ENCODE measurements around the gene CBLIF.
A peak's percentile ranks its signal among the peaks of the same experiment; 100 is the strongest.
"Not testable (repeated sequence)": the region's sequence is repeated elsewhere in the genome, so short reads cannot be mapped to it uniquely, and the experiment has no call there.

The CBLIF gene

DNA sequence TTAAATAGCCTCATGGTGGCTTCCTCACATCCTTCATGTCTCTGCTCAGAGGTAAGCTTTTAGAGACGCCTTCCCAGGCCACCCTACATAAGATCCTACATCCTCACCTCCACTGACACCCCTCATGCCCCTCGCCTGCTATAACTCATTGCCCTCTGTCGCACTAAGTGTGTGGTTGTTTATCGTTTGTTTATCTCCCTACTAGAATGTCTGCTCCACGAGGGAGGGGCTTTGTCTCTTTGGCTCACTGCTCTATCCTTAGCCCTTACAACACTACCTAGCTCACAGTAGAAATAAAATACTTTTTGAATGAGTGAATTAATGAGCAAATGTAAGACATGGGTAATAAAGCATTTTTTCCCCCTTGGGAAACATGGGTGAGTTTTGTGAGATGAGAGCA, 1.3 kb upstream of the CBLIF start:
- no peak for DNase-seq

DNA sequence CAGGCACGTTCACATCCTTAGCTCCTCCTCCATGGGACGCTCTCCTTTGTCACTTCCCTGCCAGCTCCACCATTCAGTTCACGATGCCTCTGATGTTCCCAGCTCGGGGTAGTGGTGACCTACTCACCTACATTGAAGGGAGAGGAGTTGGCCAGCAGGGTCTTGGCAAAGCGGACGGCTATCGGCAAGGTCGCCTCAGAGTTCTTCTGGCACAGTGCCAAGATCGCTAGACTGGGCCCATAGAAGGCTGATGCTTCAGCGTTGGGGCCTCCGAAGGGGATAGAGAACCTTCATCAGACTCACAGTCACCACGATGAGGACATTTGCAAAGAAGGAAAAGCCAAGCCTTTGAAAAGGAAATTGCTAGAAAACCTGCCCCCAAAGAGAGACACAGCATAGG, 3.0 kb downstream of the CBLIF start:
- no peak for DNase-seq

DNA sequence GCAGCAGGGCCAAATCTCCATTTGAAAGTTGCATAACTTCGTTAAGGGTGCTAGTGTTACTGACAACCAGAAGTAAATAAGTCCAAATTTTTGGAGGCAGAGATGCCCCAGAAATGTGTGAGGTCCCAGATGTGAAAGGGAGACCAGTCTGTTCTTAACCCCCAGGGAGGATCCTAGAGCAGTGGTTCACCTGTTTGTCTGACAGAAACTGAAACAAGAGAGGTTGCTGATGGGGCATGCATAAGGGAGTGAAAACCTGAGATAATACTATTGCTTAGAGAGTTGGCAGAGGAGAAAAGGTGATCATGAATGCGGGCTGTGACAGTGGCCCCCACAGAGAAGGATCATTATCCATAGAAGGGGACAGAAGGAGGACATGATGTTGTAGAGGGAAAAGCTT, 3.8 kb downstream of the CBLIF start:
- DNase-seq = no peak

DNA sequence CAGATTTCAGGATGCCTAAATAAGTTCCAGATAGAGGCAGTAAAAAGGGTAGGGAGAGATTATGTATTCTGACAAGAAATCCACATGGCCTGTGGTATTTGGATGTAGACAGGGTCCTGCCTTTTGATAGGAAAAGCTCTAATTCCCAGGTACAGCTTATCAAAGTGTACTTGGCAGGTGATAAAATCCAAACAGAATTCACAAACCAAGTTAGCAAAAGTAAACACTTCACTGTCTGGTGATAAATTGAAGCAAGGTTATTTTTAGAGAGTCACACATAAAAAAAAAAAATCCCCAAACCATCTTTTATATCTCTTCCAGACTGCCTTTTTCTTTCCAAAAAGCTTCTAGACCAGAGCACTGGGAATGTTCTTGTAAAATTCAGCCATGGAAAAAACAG, 5.7 kb downstream of the CBLIF start:
- DNase-seq = no peak

DNA sequence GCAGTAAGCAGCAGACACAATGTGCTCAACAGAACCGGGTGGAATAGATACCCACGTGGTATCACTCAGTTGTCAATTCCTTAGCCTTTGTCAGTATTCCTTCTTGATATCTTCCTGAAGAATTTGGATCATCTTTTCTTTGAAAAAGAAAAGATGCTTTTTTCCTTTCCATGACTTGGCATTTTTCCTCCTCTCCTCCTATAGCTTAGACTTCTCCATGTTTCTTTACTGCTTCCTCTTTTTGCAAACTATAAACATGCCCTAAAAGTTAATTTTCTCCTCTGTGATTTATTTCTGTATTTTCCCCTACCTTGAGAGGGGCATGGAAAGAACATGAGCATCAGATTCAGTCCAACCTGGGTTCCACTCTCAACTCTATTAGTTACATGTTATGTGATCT, 11.7 kb downstream of the CBLIF start:
- DNase-seq = no peak

DNA sequence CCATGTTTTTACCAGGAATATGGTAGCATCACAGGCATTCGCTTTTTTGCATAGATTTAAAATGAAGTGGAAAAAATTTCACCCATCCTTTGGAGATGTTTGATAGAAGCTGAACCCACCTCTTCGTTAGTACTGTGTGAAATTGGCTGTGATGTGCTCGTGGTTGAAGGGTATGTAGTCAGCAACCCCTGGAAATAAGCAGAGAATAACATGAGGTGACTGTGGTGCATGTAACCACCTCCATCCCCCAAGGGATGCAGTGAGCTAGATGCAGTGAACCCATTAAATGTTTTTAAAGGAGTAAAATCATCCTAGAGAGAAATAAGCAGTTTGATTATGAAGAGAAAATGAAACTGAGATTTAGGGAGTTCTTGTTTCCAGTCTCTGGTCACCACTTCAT, 15.9 kb downstream of the CBLIF start:
- DNase-seq = no peak

DNA sequence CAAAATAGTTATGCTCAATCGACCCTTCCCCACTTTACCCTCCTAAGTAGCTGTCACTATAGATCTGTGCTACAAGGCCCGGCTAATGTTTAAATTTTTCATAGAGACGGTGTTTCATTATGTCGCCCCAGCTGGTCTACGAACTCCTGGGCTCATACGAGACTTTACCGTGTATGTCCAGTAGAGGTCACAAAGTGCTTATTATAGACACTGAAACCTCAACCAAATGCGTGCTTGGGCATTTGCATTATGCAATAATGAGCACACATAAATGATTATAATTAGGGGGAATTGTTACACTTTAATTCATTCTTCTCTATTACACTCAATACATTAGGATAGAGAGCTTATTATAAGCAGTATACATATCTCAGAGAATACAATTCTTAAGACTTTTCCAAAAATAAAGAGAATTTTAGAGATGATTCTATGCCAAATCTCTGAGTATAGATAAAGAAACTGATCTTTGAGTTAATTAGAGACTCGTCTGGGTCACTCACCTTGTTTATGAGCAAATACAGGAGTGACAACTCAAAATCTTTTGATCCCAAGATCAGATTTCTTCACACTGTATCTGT, 22.2 kb downstream of the CBLIF start:
- no peak for DNase-seq

DNA sequence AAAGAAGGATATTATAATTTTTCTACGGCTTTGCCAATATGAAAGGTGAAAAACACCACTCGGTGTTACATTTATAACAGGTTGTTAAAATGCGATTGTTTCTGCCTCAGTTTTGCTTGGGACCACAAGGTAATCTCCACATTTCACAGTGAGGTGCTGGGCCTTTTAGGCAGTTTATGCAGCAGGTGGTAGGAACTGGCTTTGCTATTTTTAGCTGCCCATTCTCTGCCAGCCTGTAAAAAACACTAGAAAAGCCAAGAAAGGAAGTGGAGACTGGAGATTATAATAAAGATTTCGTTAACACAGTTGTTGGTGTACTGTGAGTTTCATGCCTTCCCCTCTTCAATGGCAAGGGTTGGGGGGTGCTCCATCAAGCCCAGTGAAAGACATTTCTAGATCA, 26.7 kb downstream of the CBLIF start:
- DNase-seq = no peak

DNA sequence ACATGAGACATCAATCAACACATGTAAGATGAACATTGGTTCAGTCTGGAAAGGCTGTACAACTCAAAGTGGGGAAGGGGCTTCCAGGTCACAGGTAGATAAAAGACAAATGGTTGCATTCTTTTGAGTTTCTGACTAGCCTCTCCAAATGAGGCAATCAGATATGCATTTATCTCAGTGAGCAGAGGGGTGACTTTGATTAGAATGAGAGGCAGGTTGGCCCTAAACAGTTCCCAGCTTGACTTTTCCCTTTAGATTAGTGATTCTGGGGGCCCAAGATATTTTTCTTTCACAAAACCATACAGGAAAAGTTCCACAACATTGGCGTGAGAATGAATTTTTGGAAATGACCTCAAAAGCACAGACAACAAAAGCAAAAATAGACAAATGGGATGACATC, 28.9 kb downstream of the CBLIF start:
- not testable (repeated sequence) for DNase-seq

DNA sequence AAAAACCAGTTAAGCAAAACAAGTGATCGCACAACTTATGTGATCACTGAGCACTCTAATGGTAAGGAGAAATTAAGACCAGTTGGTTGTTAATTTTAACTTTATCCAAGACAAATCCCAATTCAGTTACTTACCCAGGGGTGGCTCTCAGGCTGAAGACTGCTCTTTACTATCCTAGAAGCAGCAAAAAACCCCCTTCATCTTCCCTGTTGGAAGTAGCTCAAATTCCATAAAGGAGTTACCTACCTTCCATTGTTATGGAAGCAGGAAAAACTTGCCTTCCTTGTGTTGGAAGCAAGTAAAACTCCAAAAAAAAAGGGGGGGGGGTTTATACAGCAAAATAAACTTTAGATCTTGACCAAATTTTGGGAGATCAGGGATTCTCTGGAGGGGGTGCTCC, 29.5 kb downstream of the CBLIF start:
- DNase-seq = no peak

DNA sequence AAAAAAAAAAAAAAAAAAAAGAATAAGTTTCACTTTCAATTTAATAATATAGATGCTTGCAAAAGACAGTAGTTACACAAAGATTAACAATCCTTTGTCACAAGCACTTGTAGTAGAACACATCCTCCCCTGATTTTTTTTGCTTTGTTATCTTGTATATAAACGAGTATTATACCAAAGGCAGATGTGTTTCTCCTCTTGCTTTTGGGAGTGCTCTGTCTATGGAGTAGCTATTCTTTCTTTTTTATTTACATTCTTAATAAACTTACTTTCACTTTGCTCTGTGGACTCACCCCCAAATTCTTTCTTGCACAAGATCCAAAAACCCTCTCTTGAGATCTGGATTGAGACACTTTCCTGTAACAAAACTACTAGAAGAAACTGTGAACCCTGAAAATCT, 31.3 kb downstream of the CBLIF start:
- DNase-seq = no peak

DNA sequence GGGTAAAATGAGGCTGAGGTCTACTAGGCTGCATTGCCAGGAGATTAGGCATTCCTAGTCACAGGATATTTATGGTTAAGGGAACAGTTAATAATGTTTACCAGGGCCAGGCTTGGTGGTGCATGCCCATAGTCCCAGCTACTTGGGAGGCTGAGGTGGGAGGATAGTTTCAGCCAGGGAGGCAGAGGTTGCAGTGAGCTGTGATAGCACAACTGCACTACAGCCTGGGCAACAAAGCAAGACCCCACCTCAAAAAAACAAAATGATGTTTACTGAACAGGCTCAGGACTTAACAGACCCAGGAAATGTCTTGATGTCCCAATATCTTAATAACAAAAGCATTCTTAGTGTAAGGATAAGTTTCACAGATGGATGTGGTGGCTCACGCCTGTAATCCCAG, 31.9 kb downstream of the CBLIF start:
- no peak for DNase-seq

DNA sequence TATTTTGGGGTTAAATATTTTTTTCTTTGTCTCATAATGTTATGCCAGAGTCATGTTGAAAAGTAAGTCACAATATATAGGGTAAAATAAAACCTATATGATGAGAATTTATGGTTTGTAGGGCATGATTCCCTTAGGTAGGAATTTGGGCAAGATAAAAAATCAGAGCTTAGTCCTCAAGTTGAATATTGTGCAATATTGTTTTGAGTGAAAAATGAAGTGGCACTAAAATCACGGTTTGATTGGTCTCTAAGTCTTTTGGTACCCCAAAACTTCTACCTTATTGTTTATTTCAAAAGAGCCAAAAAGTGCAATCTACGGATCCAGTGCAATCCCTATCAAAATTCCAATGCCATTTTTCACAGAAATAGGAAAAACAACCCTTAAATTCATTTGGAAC, 33.1 kb downstream of the CBLIF start:
- DNase-seq = no peak

DNA sequence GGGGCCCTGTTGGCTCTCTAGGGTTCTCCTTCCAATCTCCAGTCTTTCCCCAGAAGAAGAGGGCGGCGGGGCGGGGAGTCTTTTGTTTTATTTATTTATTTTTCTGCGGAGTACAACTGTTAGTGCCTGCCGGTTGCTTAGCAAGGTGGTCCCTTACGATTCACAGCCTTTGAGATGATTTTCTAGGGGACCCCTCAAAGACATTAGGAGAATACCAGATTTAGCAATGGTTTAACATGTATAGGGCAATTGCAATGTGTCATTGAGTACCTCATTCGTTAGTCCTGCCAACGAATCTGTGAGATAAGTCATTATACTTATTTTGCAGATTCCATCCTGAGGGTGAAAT, 34.4 kb downstream of the CBLIF start:
- DNase-seq = no peak

DNA sequence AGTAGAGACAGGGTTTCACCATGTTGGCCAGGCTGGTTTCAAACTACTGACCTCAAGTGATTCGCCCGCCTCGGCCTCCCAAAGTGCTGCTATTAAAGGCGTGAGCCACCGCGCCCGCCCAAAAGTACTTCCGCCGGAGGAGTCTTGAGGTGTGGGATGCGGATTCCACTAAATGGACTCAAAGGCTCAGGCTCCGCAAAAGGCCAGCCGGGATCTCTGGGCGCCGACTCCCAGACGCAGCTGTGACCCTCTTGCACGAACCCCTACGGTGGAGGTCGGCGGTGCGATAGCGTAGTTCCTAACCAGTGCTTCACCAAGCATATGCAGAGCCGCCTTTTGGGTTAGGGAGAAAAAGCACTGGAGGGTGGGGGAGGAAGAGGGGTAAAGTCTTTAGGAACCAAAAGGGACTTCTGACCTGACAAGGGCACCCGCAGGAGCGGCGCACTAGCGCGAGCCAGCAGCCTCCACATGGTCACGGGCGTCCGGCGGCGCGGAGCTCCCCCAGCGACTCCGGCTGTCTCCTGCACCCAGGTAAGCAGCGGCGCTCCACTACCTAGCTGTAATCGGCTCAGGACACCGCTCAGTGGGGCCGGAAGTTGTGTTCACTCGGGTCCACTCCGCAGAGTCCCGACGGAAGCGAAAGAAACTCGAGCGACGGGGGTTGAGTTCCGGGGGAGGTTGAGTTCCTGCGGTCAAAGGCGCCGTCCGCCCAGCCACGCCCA, 34.9 kb downstream of the CBLIF start, which contains the start of gene MRPL16:
Gene MRPL16 (minus strand): TSS at position 590 of the 722 bp plus-strand sequence. CDS start 120 bp downstream, at position 470.
- DNase-seq = peak; percentile 82 to 84

DNA sequence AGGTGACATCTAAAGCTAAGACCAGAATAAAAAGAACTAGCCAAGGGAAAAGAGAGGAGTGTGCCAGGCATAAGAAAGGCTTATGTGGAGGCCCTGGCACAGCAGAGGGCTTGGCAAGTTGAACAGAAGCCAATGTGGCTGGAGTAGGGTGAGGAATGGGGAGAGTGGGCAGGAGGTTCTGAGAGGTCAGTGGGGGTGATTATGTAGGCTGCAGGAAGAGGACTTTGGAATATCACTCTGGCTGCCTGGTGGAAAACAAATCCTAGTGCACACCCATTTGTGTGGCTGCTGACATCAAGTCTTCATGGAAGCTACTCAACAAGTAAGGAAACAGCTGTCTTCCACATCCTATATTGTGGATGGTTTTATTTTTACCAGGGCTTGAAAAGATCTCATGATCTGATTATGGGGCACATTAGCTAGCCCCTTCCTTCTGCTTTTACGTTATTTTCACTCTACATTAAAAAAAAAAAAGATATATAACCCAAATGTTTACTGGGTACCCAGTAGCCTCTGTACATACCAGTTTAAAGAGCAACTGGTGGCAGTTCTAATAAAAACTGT, 38.2 kb downstream of the CBLIF start:
- DNase-seq = no peak

DNA sequence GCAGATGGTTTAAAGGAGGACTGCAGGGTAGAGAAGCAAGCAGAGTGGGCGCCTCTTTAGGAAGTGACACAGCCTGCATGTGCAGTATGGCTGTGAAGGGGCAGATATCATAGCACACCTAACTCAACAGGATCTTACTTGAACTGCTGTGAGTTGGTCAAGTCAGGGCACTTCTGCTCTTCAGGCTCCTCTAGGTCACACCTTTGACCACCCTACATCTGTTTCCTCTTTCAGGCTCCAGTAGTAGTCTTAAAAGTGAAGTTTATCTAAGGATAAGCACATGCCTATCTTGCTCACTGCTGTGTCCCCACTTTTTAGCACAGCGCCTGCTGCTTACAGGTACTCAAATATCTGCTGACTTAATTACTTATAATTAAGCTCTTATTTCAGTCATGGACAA, 41.2 kb downstream of the CBLIF start:
- no peak for DNase-seq

DNA sequence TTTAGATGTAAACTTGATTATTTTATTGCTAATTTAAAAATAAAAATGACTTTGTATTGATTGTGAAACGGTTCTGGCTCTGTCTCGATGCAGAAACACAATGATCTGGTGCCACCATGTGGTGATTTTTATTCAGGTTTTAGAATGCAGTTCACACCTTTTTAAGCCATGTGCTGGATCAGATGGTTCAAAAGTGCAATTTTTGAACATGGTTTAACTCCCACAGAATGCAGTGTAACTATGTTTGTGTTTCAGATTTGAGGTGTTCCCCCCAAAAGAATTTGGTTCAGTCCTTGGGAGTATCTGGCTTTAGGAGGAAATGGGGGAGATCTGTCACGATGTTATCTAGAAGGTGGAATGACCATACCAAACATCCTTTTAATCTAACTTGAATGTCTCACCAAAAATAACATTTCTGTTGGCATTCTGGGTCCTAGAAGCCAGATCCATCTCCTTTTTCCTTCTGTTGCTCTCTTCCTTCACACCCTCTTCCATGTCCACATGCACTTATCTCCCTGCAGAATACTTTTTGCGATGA, 42.6 kb downstream of the CBLIF start:
- peak in 1 of 2 experiments; percentile 25 for DNase-seq

DNA sequence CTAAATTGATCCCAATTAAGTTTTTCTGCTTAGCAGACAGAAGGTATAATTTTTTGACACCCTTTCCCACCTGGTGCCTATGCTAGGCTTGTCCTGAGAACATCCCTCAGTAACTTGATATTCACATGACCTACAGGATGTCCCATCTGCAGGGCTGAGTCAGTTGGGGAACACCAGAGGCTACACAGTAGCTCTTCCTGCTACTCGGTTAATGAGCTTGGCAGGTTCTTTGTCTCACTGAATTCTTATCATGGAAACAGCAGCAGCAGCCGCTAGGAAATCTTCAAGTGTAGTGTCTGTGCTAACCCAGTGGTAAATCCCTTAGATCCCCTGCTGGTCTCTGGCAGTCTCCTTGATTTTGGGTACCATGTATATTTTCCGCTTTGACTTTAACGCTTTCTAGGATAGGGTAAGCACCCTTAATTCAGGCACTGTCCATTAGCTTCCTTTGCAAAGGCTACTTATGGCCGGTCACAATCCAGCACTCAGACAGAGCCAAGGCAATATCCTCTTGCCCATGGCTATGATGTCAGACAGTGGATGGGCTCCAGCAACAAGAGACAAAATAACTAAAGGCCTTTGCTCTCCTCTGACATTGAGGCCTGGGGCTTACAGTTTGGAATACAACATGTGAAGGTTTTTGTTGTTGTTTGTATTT, 43.2 kb downstream of the CBLIF start:
- no peak for DNase-seq

DNA sequence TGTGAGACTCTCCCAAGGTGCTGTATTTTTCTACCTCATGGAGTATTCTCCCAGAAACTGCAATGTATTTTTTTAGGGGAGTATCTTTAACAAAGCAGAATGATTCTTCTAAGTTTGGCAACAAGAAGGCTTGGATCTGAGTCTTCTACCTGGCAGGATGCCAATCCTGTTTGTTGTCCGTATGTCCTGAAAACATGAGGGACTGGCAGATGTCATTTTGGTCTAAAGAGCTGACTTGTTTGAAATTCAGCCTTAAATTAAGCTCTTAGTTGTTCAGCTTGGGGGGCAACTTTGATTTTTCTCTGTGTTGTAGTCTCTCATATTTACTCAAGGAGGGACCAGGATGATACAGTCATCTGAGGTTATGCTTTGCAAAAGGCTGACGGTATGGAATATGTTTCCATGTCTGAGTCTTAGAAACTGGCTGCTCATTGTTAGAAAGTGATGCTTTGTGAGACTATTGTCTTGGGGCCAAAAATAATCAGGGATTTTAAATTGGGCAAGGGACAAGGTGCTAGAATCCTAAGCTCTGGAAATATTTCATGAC, 44.1 kb downstream of the CBLIF start:
- no peak for DNase-seq

DNA sequence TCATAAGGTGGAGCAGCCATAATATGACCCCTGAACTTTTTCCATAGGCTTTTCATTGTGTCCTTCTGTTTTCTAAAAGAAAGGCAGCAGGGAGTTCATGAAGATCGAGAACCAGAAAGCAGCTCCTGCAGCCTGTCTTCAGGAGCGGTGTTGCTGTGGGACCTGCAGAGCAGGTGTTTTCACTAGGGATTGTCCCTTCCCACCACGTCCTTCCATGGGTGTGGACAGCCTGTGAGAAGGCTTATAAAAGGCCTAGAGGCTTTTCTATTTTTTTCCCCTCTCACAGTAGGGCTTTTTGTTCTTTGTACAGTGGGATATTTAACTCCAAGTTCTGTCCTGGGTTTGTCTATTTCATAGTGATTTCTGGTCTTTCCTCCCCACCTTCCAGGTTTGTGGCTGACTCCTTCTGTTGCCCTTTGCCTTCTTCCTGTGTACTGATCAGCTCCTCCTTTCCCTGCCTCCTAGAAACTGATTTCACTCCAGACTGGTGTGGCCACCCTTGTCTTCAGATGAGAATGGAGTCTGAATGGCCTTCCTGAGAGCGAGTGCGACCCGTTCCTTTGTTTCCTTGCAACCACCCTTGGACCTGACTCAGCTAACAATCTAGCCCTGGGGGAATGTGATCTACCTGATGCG, 44.8 kb downstream of the CBLIF start:
- DNase-seq = no peak

DNA sequence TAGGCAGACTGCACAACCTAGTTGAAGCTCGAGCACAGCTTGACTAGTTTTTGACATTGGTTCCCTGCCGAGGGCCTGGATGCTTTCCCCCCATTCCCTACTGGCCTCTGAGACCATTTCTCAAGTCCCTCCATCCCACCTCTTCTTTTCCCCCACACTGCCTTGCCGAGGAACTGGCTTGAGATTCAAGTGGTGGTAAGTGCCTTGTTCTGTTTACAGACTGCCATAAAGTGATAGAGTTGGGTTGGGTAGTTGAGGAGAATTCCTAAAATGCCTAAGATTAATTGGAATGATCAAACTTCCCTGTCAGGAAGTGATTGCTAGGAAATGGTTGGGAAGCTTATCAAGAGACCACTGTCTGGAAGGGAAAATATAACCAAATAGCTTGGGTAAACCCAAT, 50.9 kb downstream of the CBLIF start:
- DNase-seq = no peak

DNA sequence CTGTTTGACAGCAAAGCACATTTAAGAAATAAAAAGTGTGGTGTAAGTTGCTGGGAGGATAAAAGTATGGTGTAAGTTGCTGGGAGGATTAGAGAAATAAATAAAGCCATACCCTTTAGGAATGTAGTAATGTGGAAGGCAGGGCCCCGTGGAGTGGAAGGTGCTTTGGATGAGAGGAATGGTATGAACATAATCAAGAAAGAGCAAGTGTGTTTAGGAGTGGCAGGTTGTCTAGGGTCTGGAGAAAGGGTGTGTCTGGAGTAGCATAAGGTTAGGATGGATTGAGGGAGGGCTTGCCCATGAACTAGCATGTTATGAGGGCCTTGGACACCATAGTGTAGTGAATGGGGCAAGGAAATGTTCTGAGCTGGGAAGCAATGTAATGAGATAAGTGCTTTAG, 52.8 kb downstream of the CBLIF start:
- DNase-seq = no peak
